Tongue (tissue), 2 donors: ENCODE results near the gene ST7. TPM values are rescaled to one million over a fixed set of nuclear protein-coding genes. Genes with fewer than 3 reads are reported as not detected.

Experiments used
- DNase-seq: peaks from one replicate; pipeline ENCODE4 v3.0.0-alpha.2; 2015
- total RNA-seq: library from RNA; depleted of rRNA; stranded (reverse); fragments of >200 nt; gene quantifications from one replicate; pipeline ENCODE4 v1.2.3, GENCODE V29; 2014

The ST7 gene
- total RNA-seq, 1 donor from 2014 or later = 32.0 TPM

DNA sequence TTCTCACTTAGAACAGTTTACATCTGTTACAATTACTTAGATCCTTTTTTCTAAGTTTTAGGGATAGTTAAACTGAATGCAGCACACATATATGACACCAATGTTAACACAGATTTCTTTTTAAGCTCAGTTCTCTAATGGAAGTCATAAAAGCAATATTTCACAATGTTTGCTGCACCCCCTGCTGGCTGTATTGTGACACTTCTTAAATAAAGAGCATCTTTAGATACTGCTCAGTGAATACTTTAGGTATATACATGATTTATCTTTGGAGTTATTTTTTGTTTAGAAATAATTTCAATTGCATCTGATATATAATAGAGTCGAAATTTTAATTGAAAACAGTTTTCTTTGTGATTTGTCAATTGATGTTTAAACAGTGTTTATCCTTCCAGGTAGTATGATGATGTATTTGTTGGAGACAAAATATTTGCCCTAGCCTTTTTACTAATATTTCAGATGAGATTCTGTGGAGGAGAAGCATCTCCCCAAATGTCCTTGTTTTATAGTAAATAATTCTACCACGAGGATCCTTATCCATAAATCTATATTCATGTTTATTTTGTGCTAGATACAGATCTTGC lies 174.4 kb downstream of the ST7 start:
- DNase-seq = peak; percentile 86

DNA sequence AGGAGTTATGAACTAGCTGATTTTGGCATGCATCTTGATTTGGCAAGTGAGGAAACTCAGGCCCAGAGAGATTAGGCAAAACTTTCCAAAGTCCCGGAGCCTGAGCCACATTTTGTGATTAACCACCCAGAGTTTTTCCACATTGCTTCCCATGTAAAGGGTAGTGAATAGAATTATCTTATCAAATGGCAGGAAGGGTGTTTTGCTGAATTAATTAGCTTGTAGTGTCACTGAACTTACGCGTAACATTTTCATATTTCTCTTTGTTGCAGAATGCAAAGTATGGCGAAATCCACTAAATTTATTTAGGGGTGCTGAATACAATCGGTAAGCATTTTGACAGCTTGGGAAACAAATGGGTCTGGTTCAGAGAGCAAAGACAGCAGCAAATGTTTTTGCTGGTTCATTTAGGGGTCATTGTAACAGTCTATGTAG lies 176.2 kb downstream of the ST7 start:
- no peak for DNase-seq

GRCh38 chr7:117130262-117130661 lies 177.0 kb downstream of the ST7 start:
- DNase-seq = no peak

DNA sequence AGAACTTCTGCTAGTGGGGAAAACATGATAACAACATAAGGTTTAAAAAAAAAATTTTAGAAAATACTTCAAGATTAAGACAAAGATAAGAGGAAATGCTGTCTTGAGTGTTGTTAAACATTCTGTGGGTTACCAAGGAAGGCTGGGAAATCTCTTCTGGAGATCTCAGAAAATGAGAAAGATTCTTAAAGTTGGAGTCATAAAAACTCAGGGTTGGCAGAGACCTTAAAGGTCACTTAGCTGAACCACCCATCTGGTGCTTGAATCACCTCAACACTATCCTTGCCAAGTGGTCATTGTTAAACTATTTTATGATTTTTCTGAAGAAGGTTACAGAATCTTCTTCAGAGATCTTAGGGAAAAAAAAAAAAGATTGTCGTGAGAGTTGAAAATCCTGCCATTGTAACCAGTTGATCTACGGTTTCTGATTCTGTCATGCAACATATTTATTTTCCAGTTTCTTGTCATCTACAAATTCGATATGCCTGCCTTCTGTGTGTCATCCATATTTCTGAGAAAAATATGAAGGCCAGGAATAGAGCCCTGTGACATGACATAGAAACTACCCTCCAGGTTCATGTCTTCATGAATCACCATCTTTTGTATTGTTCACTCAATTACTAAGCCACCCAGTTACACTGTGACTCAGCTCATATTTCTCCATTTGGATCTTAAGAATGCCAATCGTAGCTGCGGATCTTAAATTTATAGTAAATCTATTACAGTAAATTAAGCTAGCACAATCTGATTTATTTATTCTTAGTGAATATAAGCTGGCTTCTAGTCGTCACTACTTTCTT lies 179.2 kb downstream of the ST7 start:
- DNase-seq = no peak

- DNase-seq = no peak
Observed at GRCh38 chr7:117133125-117133524, 179.8 kb downstream of the ST7 start.

DNA sequence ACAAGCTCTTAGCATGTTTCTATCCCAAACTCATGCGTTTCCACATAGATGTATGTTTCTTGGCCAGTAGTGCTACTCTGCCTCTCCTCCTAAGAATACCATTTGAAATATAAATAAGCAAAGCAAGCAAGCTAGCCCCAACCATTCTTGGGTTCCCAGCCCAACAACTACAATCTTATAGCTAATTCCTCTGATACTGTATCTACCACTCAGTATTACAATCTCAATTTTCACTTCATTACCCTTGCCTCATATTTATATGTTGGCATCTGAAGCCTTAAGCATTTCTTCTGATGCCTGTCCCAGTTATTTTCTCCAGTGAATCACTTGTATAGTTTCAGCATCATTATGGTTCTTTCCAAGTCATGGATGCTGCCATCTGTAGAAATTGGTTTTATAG lies 181.1 kb downstream of the ST7 start:
- no peak for DNase-seq

DNA sequence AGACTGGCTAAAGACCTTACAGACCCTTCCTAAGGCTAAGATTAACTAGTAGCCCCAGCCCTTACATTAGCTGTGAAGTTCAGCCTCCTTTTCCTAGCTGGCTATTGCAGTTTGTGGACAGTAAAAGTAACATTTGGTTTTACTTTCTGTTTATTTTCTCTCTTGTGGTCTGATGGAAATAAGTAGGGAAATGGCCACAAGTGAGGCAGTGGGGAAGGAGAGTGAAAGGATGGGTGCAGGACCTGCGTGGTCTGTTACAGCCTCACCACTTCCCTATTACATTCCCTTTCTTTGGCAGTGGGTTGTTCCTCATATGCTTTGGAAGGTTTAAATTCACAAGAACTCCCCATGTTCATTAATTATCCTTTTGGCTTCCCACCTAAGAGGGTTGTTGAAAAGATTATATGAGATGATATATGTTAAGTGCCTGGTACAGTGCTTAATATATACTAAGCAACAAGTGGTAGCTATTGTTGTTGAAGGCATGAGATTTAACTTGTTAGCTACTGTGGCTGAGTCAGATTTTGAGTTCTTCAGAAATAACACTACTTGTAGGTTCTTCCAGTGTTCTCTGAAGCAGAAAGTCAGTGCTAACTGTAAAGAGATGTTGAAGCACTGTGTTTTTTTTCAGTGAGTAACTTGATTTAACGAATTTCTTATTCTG lies 181.7 kb downstream of the ST7 start:
- DNase-seq = no peak

GRCh38 chr7:117135553-117135891 lies 182.2 kb downstream of the ST7 start:
- DNase-seq = no peak

GRCh38 chr7:117137868-117138267 lies 184.6 kb downstream of the ST7 start:
- no peak for DNase-seq

DNA sequence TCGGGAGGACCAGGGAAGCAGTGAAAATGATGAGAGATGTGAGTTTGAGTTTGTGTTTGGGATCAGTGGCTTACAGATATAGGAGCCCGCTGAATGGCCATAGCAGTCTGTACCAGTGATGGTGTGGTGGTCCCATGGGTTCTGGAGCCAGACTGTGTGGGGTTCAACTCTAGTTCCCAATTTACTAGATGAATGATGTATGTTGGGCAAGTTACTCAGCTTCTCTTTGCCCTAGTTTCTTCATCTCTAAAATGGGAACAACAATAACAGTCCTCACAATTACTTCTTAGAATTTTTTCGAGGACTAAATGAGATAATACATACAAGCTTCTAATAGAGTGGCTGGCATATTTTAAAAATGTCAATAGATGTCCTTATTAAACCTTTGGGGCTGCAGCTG lies 185.2 kb downstream of the ST7 start:
- DNase-seq = no peak

GRCh38 chr7:117138981-117139380 lies 185.7 kb downstream of the ST7 start:
- no peak for DNase-seq

DNA sequence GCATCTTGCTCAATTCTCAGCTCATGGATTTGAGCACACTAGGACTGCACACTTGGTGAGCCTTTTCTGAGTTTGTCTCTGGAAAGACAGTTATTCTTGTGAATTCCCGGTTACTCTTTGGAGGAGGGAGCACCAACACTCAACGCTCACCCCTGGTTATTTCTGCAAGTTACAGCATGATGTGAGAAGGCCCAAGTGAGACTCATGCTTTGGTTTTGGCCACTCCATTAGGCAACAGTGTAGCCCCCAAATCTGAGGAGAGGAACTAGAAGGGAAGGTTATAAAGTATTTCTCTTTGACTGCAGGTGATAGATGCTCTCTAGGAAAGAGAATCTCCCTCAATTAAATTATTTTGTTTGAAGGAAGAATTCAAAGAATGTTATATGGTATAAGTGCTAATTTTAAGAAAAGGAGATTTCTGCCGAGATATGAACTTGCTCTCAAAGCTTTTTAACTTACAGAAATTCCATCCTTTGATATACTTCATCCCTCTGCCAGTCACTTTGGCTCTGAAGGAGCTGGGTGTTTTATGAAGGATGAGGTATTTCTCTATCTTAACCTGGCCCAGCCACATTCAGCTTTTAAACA lies 186.2 kb downstream of the ST7 start:
- DNase-seq = no peak

DNA sequence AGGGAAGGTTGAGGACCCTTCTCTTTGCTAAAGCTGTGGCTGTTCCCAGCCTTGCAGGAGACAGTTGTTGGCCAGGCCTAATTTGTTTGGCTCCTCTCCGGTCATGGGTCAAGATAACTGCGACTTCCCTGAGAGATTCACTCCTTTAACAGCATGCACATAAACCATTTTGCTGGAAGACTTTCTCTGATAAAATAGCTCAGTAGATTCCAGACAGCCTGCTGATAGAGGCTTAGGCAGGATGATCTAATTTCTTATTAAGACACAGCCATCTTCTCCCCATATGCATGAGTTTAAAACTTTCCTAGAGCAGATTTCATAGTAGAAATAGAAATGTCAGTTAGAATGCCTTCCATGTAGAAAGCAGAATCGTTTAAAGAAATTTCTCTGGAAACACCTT lies 187.6 kb downstream of the ST7 start:
- DNase-seq = no peak

- DNase-seq = no peak
Observed at GRCh38 chr7:117143066-117143465, 189.8 kb downstream of the ST7 start.

DNA sequence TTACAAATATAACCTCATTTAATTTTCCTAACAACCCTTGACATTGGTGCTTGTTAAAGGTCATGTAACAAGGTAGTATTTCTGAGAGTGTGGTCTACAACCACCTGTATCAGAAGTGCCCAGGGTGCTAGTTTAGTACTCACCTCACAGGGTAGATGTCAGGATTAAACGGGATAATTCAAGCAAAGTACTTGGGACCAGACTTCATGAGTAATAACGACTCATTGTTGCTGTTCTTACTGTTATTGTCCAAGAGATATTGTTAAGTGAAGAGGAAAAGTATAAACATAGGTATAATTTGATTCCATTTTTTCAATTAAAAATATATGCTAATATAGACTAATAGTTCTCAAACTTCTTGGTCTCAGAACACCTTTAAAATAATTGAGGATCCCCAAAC lies 190.3 kb downstream of the ST7 start:
- no peak for DNase-seq

- no peak for DNase-seq
Observed at GRCh38 chr7:117145333-117145732, 192.0 kb downstream of the ST7 start.

GRCh38 chr7:117146059-117146458 lies 192.8 kb downstream of the ST7 start:
- DNase-seq = no peak

- DNase-seq = no peak
Observed at GRCh38 chr7:117146511-117146910, 193.2 kb downstream of the ST7 start.

DNA sequence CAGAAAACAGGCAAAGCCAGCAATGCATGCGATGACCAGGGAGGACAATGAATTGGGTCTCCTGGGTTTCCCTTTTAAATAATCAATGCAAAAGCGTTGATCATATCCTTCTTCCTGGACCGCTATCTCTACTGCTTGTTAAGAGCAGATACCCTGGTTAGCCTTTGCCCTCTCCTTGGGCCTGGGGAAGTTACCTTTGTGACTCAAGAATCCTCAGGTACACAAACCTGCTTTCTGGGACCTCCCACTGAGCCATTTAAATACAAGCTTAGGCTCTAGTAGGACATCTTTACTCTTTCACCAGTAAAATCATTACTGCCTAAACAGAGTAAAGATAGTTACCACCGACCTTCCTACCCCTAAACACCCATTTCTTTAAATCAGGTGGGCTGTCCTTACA lies 195.7 kb downstream of the ST7 start:
- no peak for DNase-seq

DNA sequence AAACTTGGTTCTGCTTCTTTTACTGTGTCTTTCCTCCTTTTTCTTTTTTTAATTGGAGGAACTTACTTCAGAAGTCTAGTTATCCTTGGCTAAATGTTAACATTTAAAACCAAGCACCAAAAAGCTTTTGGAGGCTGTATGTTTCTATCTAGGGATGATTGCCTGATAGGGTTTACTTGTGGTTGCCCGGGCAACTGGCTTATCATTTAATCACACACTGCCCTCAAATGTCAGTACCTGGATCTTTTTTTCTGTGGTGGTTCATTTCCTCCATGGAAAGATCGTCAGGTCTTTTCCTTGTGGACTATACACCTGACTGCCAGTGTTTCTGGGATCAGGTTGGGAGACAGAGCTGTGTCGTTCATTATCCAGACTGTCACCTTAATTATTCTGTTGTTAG lies 196.4 kb downstream of the ST7 start:
- no peak for DNase-seq

GRCh38 chr7:117152213-117153007 lies 199.1 kb downstream of the ST7 start:
- DNase-seq = peak; percentile 73

DNA sequence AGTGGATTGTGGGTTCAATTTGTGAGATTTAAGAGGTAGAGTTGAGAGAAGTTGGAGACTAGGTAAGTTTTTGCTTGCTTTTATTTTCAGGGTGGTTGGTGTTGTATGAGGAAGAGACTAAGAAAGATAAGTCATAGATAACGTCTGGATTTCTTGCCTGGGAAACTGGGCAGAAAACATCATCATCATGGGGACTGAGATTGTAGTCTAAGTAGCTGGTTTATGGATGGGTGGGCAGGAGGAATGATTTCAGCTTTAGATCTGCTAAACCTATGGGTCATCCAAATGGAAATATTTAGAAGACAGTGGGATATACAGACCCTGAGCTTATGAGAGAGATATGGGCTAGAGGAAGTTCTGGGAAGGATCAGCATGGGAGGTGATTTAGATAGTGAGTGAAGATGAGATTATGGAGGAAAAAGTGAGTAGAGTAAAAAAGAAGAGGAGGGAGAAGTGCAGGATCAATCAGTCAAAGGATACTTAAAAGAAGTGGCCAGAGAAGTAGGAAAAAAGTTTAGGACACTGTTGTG lies 199.8 kb downstream of the ST7 start:
- DNase-seq = no peak
